ENCODE results near the gene EXOC6B.
A peak's percentile ranks its signal among the peaks of the same experiment; 100 is the strongest.

EXOC6B gene

DNA sequence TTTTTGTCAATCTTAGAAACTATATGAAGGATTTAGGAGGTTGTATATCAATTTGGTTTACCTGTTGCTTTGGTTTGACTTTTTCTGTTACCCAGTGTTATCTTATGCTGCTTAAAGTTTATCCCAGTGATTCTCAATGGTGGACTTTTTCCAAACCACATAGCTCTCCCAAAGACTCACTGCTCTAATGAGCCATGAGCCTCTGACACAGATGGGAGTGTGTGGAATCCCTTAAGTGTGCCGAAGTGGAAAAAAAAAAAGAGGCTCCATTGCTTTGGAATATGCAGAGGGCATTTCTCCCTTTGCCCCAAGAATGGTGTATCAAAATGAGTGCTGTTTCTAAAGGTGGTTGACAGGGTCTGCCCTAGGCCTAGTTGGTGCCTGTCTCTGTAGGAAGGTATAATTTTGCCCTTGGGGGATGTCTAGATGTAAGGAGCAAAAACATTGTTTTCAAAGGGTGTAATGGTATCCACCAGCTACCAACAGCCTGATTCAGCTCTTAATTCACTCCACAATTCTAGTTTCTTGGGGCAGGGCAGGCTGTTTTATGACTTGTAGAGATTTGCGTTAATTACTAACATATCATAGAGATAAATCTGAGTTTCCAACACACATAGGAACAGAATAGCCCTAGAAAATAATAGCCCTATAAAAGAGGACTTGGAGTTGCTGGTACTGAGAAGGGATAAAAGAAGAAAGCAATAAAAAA, 613.9 kb downstream of the EXOC6B start:
- WGBS, 2 experiments (ENCODE audit: insufficient coverage in 2 of 2), result 80 to 100% methylated on average over 1 of the region's 2 CpGs
- Histone ChIP-seq H3K27ac (ENCODE audit: low read depth, low read length, severe bottlenecking) (no peak overlapping the region), H3K36me3 (ENCODE audit: control insufficient read depth, insufficient read depth, low read length) (no peaks in the 10 kb centered on the region)

GRCh38 chr2:72211350-72211749, 614.5 kb downstream of the EXOC6B start:
- no peak overlapping the region for H3K27ac ChIP-seq (ENCODE audit: low read depth, low read length, severe bottlenecking)
- no peaks in the 10 kb centered on the region for H3K9me3 ChIP-seq (ENCODE audit: control insufficient read depth, low read length)
- no CpG with 5 or more reads among the region's 2 CpGs for WGBS, 2 experiments (ENCODE audit: insufficient coverage in 2 of 2)
- H3K36me3 ChIP-seq (ENCODE audit: control insufficient read depth, insufficient read depth, low read length), result no peaks in the 10 kb centered on the region
- peaks cover 2% of the 10 kb centered on the region for H3K4me1 ChIP-seq (ENCODE audit: control insufficient read depth, insufficient read depth, low read length, poor library complexity, severe bottlenecking)
- H3K4me3 ChIP-seq (ENCODE audit: extremely low read depth, insufficient read depth, low read length, poor library complexity, severe bottlenecking), result no peak overlapping the region

More for the DNA sequence above, 613.9 kb downstream of the EXOC6B start:
- Histone ChIP-seq H3K4me1 (ENCODE audit: control insufficient read depth, insufficient read depth, low read length, poor library complexity, severe bottlenecking) (peaks cover 2% of the 10 kb centered on the region), H3K9me3 (ENCODE audit: control insufficient read depth, low read length) (no peaks in the 10 kb centered on the region), H3K4me3 (ENCODE audit: extremely low read depth, insufficient read depth, low read length, poor library complexity, severe bottlenecking) (no peak overlapping the region)

DNA sequence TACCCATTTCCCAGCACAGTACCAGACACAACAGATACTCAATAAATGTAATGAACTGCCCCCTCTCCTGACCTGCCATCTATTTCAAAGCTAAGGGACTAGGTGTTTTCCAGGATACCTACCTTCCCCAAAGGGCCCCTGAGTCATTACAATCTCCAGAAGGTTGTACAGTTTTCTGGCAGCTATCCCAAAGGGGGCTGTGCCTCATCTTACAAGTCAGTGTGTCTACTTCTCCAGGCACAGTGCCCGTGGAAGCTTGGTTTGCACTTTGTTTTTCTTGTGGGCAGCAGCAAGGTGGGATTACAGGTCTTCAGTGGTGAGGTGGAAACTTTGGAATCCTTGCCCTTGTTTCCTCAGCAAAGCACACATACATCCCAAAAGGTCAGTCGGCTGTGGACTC, 615.4 kb downstream of the EXOC6B start:
- Histone ChIP-seq H3K9me3 (ENCODE audit: control insufficient read depth, low read length) (no peaks in the 10 kb centered on the region), H3K4me1 (ENCODE audit: control insufficient read depth, insufficient read depth, low read length, poor library complexity, severe bottlenecking) (peaks cover 2% of the 10 kb centered on the region), H3K36me3 (ENCODE audit: control insufficient read depth, insufficient read depth, low read length) (no peaks in the 10 kb centered on the region), H3K4me3 (ENCODE audit: extremely low read depth, insufficient read depth, low read length, poor library complexity, severe bottlenecking) (no peak overlapping the region), H3K27ac (ENCODE audit: low read depth, low read length, severe bottlenecking) (no peak overlapping the region)
- 83 to 100% methylated on average over 1 of the region's 2 CpGs for WGBS, 2 experiments (ENCODE audit: insufficient coverage in 2 of 2)

DNA sequence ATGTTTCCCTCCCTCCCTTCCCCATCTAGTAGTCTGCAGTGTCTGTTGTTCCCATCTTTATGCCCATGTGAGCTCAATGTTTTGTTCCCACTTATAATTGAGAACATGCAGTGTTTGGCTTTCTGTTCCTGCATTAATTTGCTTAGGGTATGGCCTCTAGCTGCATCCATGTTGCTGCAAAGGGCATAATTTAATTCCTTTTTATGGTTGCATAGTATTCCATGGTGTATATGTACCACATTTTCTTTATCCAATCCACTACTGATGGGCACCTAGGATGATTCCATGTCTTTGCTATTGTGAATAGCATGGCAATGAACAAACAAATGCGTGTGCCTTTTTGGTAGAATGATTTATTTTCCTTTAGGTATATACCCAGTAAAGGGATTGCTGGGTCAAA, 617.6 kb downstream of the EXOC6B start:
- no peaks in the 10 kb centered on the region for H3K36me3 ChIP-seq (ENCODE audit: control insufficient read depth, insufficient read depth, low read length)
- no peak overlapping the region for H3K27ac ChIP-seq (ENCODE audit: low read depth, low read length, severe bottlenecking)
- no peaks in the 10 kb centered on the region for H3K9me3 ChIP-seq (ENCODE audit: control insufficient read depth, low read length)
- H3K4me1 ChIP-seq (ENCODE audit: control insufficient read depth, insufficient read depth, low read length, poor library complexity, severe bottlenecking), result no peaks in the 10 kb centered on the region
- H3K4me3 ChIP-seq (ENCODE audit: extremely low read depth, insufficient read depth, low read length, poor library complexity, severe bottlenecking), result no peak overlapping the region
- 88% methylated on average over 1 of the region's 1 CpG; no CpG with 5 or more reads in 1 of the 2 experiments for WGBS, 2 experiments (ENCODE audit: insufficient coverage in 2 of 2)

DNA sequence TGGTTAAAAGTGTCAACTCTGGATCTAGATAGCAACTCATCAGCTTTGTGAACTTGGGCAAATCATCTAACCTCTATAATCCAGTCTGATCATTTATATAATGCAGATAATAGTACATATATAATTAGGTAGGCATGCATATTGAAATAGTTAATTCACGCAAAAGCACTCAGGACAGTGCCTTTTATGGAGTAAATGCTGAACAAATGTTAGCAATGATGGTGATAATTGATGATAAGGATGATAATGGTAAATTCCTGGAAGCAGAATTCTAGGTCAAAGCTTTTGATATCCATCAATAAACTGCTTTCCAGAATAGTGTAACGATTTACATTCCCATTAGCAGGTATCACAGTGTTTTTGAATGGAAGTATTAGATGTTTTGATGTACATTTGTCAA, 618.5 kb downstream of the EXOC6B start:
- Histone ChIP-seq H3K9me3 (ENCODE audit: control insufficient read depth, low read length) (no peaks in the 10 kb centered on the region), H3K4me3 (ENCODE audit: extremely low read depth, insufficient read depth, low read length, poor library complexity, severe bottlenecking) (no peak overlapping the region), H3K36me3 (ENCODE audit: control insufficient read depth, insufficient read depth, low read length) (no peaks in the 10 kb centered on the region), H3K4me1 (ENCODE audit: control insufficient read depth, insufficient read depth, low read length, poor library complexity, severe bottlenecking) (no peaks in the 10 kb centered on the region), H3K27ac (ENCODE audit: low read depth, low read length, severe bottlenecking) (no peak overlapping the region)
- WGBS, 2 experiments (ENCODE audit: insufficient coverage in 2 of 2), result 100% methylated on average over 1 of the region's 2 CpGs; no CpG with 5 or more reads in 1 of the 2 experiments

GRCh38 chr2:72205504-72205881, 620.3 kb downstream of the EXOC6B start:
- no peaks in the 10 kb centered on the region for H3K4me1 ChIP-seq (ENCODE audit: control insufficient read depth, insufficient read depth, low read length, poor library complexity, severe bottlenecking)
- H3K4me3 ChIP-seq (ENCODE audit: extremely low read depth, insufficient read depth, low read length, poor library complexity, severe bottlenecking), result no peak overlapping the region

DNA sequence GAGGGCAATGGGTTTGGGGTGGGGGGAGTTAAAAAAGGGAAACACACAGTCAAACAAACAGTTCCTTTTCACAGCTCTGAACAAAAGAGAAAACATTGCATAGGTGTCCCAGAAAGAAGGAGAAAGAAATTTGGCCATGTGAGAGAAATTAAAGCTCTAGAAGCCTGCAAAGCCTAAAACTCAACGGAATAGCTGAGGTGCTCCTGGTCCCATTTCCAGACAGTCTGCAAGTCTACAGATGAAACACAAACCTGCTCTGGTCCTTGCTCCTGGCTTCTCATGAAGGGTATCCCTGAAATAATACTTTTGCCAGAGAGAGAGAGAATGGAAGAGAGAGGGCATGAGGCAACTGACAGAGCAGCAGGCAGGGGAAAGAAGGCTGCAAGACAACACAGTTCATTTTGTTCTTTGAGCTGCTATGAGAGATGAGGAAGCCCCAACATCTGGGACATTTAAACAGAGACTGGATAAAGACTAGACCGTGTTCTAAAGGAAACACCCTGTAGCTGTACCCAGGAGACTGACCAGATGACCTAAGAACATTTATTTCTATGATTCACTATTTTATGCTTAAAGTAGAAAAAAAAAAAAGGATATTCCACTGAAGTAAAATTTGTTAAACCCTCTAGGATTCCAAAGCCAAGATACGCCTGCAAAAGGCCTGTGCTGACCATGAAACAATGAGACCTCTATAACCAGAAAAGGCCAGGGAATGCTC, 620.9 kb downstream of the EXOC6B start:
- Histone ChIP-seq H3K36me3 (ENCODE audit: control insufficient read depth, insufficient read depth, low read length) (no peaks in the 10 kb centered on the region), H3K27ac (ENCODE audit: low read depth, low read length, severe bottlenecking) (no peak overlapping the region), H3K4me3 (ENCODE audit: extremely low read depth, insufficient read depth, low read length, poor library complexity, severe bottlenecking) (no peak overlapping the region), H3K4me1 (ENCODE audit: control insufficient read depth, insufficient read depth, low read length, poor library complexity, severe bottlenecking) (peaks cover 2% of the 10 kb centered on the region), H3K9me3 (ENCODE audit: control insufficient read depth, low read length) (no peaks in the 10 kb centered on the region)
- 95 to 100% methylated on average over 1 to 2 of the region's 3 CpGs for WGBS, 2 experiments (ENCODE audit: insufficient coverage in 2 of 2)

More at GRCh38 chr2:72205504-72205881, 620.3 kb downstream of the EXOC6B start:
- Histone ChIP-seq H3K9me3 (ENCODE audit: control insufficient read depth, low read length) (no peaks in the 10 kb centered on the region), H3K27ac (ENCODE audit: low read depth, low read length, severe bottlenecking) (peak overlapping the region; percentile 16), H3K36me3 (ENCODE audit: control insufficient read depth, insufficient read depth, low read length) (no peaks in the 10 kb centered on the region)
- WGBS, 2 experiments (ENCODE audit: insufficient coverage in 2 of 2), result 89 to 93% methylated on average over 3 of the region's 3 CpGs

GRCh38 chr2:72204156-72204785, 621.6 kb downstream of the EXOC6B start:
- H3K27ac ChIP-seq (ENCODE audit: low read depth, low read length, severe bottlenecking), result no peak overlapping the region
- WGBS, 2 experiments (ENCODE audit: insufficient coverage in 2 of 2), result 92 to 100% methylated on average over 2 to 3 of the region's 8 CpGs
- no peak overlapping the region for H3K4me3 ChIP-seq (ENCODE audit: extremely low read depth, insufficient read depth, low read length, poor library complexity, severe bottlenecking)
- H3K4me1 ChIP-seq (ENCODE audit: control insufficient read depth, insufficient read depth, low read length, poor library complexity, severe bottlenecking), result peaks cover 3% of the 10 kb centered on the region
- H3K9me3 ChIP-seq (ENCODE audit: control insufficient read depth, low read length), result no peaks in the 10 kb centered on the region
- H3K36me3 ChIP-seq (ENCODE audit: control insufficient read depth, insufficient read depth, low read length), result no peaks in the 10 kb centered on the region

GRCh38 chr2:72198532-72199241, 627.1 kb downstream of the EXOC6B start:
- no peak overlapping the region for H3K4me3 ChIP-seq (ENCODE audit: extremely low read depth, insufficient read depth, low read length, poor library complexity, severe bottlenecking)
- H3K4me1 ChIP-seq (ENCODE audit: control insufficient read depth, insufficient read depth, low read length, poor library complexity, severe bottlenecking), result peaks cover 3% of the 10 kb centered on the region
- 67 to 83% methylated on average over 1 of the region's 2 CpGs for WGBS, 2 experiments (ENCODE audit: insufficient coverage in 2 of 2)
- H3K9me3 ChIP-seq (ENCODE audit: control insufficient read depth, low read length), result no peaks in the 10 kb centered on the region
- H3K27ac ChIP-seq (ENCODE audit: low read depth, low read length, severe bottlenecking), result no peak overlapping the region
- no peaks in the 10 kb centered on the region for H3K36me3 ChIP-seq (ENCODE audit: control insufficient read depth, insufficient read depth, low read length)

- H3K9me3 ChIP-seq (ENCODE audit: control insufficient read depth, low read length), result no peaks in the 10 kb centered on the region
- no peak overlapping the region for H3K4me3 ChIP-seq (ENCODE audit: extremely low read depth, insufficient read depth, low read length, poor library complexity, severe bottlenecking)
- no peaks in the 10 kb centered on the region for H3K4me1 ChIP-seq (ENCODE audit: control insufficient read depth, insufficient read depth, low read length, poor library complexity, severe bottlenecking)
- H3K36me3 ChIP-seq (ENCODE audit: control insufficient read depth, insufficient read depth, low read length), result no peaks in the 10 kb centered on the region
- no peak overlapping the region for H3K27ac ChIP-seq (ENCODE audit: low read depth, low read length, severe bottlenecking)
Observed at GRCh38 chr2:72193723-72194122, 632.1 kb downstream of the EXOC6B start.

Data from mesodermal cell (in vitro differentiated cells).